Measurements from ENCODE around the gene NCKAP1. TPM values are rescaled to one million over a fixed set of nuclear protein-coding genes. Genes with fewer than 3 reads are reported as not detected.

NCKAP1 gene
- total and polyA plus RNA-seq, 2 donors (not counting 3 experiments of a cell fraction or from before 2014, with no cell fraction given), result 49.4 to 130 TPM

- intact Hi-C loops (cut with micrococcal nuclease), result no loop called here
These were observed 148.0 kb downstream of the NCKAP1 start for GRCh38 chr2:182890305-182890704.

More at GRCh38 chr2:182890305-182890704, 148.0 kb downstream of the NCKAP1 start:
- Histone ChIP-seq H4K20me1 (replicated peaks; ENCODE audit: control insufficient read depth, extremely low read depth, insufficient read depth, low read length) (no peaks in the 10 kb centered on the region), H3K4me1 (ENCODE audit: control insufficient read depth, extremely low read depth, insufficient read depth, low read length) (no peaks in the 10 kb centered on the region), H3K4me2 (ENCODE audit: insufficient read depth, low read length) (no peak overlapping the region), H3K27me3 (ENCODE audit: control insufficient read depth in 2 of 2, insufficient read depth in 2 of 2, low read length in 2 of 2) (no peaks in the 10 kb centered on the region), H3K27ac (ENCODE audit: insufficient read depth, low read depth, low read length) (no peak overlapping the region), H3K9me1 (replicated peaks; ENCODE audit: control insufficient read depth, extremely low read depth, insufficient read depth, low read length) (no peaks in the 10 kb centered on the region), H3K9me3 (replicated peaks; ENCODE audit: control insufficient read depth, insufficient read depth, low read length) (no peaks in the 10 kb centered on the region), H3K9ac (replicated peaks; ENCODE audit: extremely low read depth, insufficient read depth, low read length) (no peak overlapping the region), H3K4me3 (replicated peaks in 1 of 3; ENCODE audit: insufficient read depth in 1 of 3, low read depth in 1 of 3, low read length in 3 of 3) (no peak overlapping the region), H3K79me2 (ENCODE audit: control insufficient read depth, insufficient read depth, low read length) (no peaks in the 10 kb centered on the region), H2AFZ (ENCODE audit: low read depth, low read length) (no peak overlapping the region), H3K36me3 (ENCODE audit: control insufficient read depth in 2 of 2, extremely low read depth in 1 of 2, insufficient read depth in 2 of 2, low read length in 2 of 2) (no peaks in the 10 kb centered on the region)
- CTCF ChIA-PET, result no interaction called here
- BruUV-seq (replicated peaks), result no TSS peak
- TF ChIP-seq JUN (IDR thresholded peaks at IDR 0.05; ENCODE audit: borderline replicate concordance, insufficient read depth, insufficient read length, low read depth) (no peak), EZH2 (IDR thresholded peaks at IDR 0.05; ENCODE audit: borderline replicate concordance, low read depth, low read length, severe bottlenecking) (no peak), FOS (IDR thresholded peaks at IDR 0.05; ENCODE audit: borderline replicate concordance, insufficient read depth, low read length) (no peak), POLR2A (IDR thresholded peaks at IDR 0.05; ENCODE audit: low read depth, low read length) (no peak), POLR2AphosphoS5 (IDR thresholded peaks at IDR 0.05; ENCODE audit: insufficient read depth, low read depth, low read length) (no peak), MYC (IDR thresholded peaks at IDR 0.05; ENCODE audit: low read depth, low read length) (no peak), GATA2 (IDR thresholded peaks at IDR 0.05; ENCODE audit: insufficient read depth, insufficient read length, low read depth, low read length) (no peak), MAX (IDR thresholded peaks at IDR 0.05; ENCODE audit: insufficient read depth, insufficient read length) (no peak)
- TF ChIP-seq, protein P1, sequence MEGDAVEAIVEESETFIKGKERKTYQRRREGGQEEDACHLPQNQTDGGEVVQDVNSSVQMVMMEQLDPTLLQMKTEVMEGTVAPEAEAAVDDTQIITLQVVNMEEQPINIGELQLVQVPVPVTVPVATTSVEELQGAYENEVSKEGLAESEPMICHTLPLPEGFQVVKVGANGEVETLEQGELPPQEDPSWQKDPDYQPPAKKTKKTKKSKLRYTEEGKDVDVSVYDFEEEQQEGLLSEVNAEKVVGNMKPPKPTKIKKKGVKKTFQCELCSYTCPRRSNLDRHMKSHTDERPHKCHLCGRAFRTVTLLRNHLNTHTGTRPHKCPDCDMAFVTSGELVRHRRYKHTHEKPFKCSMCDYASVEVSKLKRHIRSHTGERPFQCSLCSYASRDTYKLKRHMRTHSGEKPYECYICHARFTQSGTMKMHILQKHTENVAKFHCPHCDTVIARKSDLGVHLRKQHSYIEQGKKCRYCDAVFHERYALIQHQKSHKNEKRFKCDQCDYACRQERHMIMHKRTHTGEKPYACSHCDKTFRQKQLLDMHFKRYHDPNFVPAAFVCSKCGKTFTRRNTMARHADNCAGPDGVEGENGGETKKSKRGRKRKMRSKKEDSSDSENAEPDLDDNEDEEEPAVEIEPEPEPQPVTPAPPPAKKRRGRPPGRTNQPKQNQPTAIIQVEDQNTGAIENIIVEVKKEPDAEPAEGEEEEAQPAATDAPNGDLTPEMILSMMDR (IDR thresholded peaks at IDR 0.05; ENCODE audit: extremely low read depth in 1 of 2, insufficient read depth in 1 of 2, low read depth in 1 of 2, low read length in 2 of 2), result no peak
- POLR2A ChIA-PET, result no interaction called here
- FAIRE-seq (no peak), DNase-seq (ENCODE audit: low read depth, low spot score) (no peak)
- dilution Hi-C loops (cut with MboI; ENCODE audit: extremely low pct_ligation_motif_present, low sequenced_read_pairs), result no loop called here

All from endothelial cell of umbilical vein (primary cell).